ENCODE data around the gene STAMBPL1. TPM values are rescaled to one million over a fixed set of nuclear protein-coding genes. Genes with fewer than 3 reads are reported as not detected.

Gene STAMBPL1
- total and polyA plus RNA-seq, 4 donors: 1.7 to 24.5 (median 5.1) TPM

DNA sequence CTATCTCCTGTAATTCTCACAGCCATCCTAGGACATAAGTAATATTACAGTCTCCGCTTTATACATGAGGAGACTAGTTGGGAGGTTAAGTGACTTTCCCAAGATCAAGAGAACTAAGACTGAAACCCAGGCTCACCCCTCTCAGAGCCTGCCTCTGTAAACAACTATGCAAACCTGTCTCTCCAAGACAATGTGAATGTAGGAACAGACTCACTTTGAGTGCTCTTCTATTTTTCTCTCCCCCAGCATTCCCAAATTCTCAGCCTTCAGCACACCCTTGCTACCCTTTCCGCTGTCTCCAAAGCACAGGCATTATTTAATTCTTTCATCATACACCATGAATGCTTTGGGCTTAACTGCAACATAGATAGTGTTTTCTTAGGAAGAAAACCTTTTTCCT, 58.9 kb downstream of the STAMBPL1 start:
- peaks cover 0 to 43% (median 24%) of the 10 kb centered on the region in 4 donors for H3K36me3 ChIP-seq (ENCODE audit: control insufficient read depth in 4 of 4, insufficient read depth in 4 of 4, low read length in 4 of 4)
- H3K27ac ChIP-seq (ENCODE audit: low read depth in 1 of 2, low read length in 1 of 2): no peak overlapping the region
- H3K4me1 ChIP-seq (ENCODE audit: control insufficient read depth in 5 of 5, insufficient read depth in 5 of 5, low read length in 5 of 5): peaks cover 0 to 8% (median 0%) of the 10 kb centered on the region in 5 donors
- TF ChIP-seq, protein P1, sequence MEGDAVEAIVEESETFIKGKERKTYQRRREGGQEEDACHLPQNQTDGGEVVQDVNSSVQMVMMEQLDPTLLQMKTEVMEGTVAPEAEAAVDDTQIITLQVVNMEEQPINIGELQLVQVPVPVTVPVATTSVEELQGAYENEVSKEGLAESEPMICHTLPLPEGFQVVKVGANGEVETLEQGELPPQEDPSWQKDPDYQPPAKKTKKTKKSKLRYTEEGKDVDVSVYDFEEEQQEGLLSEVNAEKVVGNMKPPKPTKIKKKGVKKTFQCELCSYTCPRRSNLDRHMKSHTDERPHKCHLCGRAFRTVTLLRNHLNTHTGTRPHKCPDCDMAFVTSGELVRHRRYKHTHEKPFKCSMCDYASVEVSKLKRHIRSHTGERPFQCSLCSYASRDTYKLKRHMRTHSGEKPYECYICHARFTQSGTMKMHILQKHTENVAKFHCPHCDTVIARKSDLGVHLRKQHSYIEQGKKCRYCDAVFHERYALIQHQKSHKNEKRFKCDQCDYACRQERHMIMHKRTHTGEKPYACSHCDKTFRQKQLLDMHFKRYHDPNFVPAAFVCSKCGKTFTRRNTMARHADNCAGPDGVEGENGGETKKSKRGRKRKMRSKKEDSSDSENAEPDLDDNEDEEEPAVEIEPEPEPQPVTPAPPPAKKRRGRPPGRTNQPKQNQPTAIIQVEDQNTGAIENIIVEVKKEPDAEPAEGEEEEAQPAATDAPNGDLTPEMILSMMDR (IDR thresholded peaks at IDR 0.05; ENCODE audit: control extremely low read depth, extremely low read depth): no peak
- no peaks in the 10 kb centered on the region for H3K27me3 ChIP-seq (ENCODE audit: control insufficient read depth in 3 of 3, insufficient read depth in 3 of 3, low read length in 2 of 3)
- ATAC-seq (ENCODE audit: insufficient read depth, low FRiP score) (no peak), DNase-seq (no peak)
- H3K9ac ChIP-seq (ENCODE audit: insufficient read depth in 1 of 2, low read length in 2 of 2): no peak overlapping the region
- no peak overlapping the region for H3K4me3 ChIP-seq
- 96 to 97% methylated on average over 2 of the region's 2 CpGs for WGBS, 2 donors
- H3K9me3 ChIP-seq (ENCODE audit: control insufficient read depth in 4 of 4, insufficient read depth in 3 of 4, low read length in 3 of 4): no peaks in the 10 kb centered on the region

DNA sequence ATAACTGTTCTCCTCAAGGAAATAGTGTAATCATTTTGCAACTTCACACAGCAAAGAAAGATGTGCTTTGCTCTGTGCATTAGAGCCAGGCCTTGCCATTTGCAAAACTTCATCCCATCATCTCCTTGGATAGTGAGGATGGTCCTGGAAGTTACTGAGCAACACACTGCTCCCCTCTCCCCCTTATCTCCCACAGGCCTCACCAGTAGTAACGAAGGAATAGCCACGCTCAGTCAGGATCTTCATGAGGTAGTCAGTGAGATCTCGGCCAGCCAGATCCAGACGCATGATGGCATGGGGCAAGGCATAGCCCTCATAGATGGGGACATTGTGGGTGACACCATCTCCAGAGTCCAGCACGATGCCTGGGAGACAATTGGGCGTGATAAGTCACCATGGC, 61.0 kb downstream of the STAMBPL1 start:
- Histone ChIP-seq H3K27ac (ENCODE audit: low read depth in 1 of 2, low read length in 1 of 2) (no peak overlapping the region), H3K4me1 (ENCODE audit: control insufficient read depth in 5 of 5, insufficient read depth in 5 of 5, low read length in 5 of 5) (peaks cover 0 to 5% (median 0%) of the 10 kb centered on the region in 5 donors), H3K9me3 (ENCODE audit: control insufficient read depth in 4 of 4, insufficient read depth in 3 of 4, low read length in 3 of 4) (no peaks in the 10 kb centered on the region), H3K36me3 (ENCODE audit: control insufficient read depth in 4 of 4, insufficient read depth in 4 of 4, low read length in 4 of 4) (peaks cover 0 to 39% (median 19%) of the 10 kb centered on the region in 4 donors), H3K9ac (ENCODE audit: insufficient read depth in 1 of 2, low read length in 2 of 2) (no peak overlapping the region), H3K27me3 (ENCODE audit: control insufficient read depth in 3 of 3, insufficient read depth in 3 of 3, low read length in 2 of 3) (no peaks in the 10 kb centered on the region), H3K4me3 (no peak overlapping the region)
- DNase-seq (no peak), ATAC-seq (ENCODE audit: insufficient read depth, low FRiP score) (no peak)
- 91 to 93% methylated on average over 6 of the region's 6 CpGs for WGBS, 2 donors
- TF ChIP-seq, protein P1 (IDR thresholded peaks at IDR 0.05; ENCODE audit: control extremely low read depth, extremely low read depth): no peak

DNA sequence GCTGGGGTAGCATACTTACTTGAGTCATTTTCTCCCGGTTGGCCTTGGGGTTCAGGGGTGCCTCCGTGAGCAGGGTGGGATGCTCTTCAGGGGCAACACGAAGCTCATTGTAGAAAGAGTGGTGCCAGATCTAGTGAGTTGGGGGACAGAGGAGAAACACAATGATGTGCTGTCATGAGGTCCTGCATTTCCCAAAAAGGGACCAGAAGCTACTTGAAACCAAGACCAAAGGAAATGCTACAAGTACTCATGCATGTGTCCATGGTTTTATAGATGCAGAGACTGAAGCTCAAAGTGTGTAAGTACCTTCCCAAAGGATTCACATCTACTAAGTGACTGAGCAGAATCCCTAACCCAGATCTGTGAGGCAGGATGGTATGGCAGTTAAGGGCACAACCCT, 63.7 kb downstream of the STAMBPL1 start:
- TF ChIP-seq, protein P1 (IDR thresholded peaks at IDR 0.05; ENCODE audit: control extremely low read depth, extremely low read depth): no peak
- no peaks in the 10 kb centered on the region for H3K27me3 ChIP-seq (ENCODE audit: control insufficient read depth in 3 of 3, insufficient read depth in 3 of 3, low read length in 2 of 3)
- no peak for ATAC-seq (ENCODE audit: insufficient read depth, low FRiP score)
- no peak overlapping the region for H3K9ac ChIP-seq (ENCODE audit: insufficient read depth in 1 of 2, low read length in 2 of 2)
- no peak overlapping the region for H3K4me3 ChIP-seq
- no peak overlapping the region for H3K27ac ChIP-seq (ENCODE audit: low read depth in 1 of 2, low read length in 1 of 2)
- no peaks in the 10 kb centered on the region for H3K9me3 ChIP-seq (ENCODE audit: control insufficient read depth in 4 of 4, insufficient read depth in 3 of 4, low read length in 3 of 4)
- H3K36me3 ChIP-seq (ENCODE audit: control insufficient read depth in 4 of 4, insufficient read depth in 4 of 4, low read length in 4 of 4): peaks cover 0 to 29% (median 11%) of the 10 kb centered on the region in 4 donors
- peaks cover 0 to 5% (median 0%) of the 10 kb centered on the region in 5 donors for H3K4me1 ChIP-seq (ENCODE audit: control insufficient read depth in 5 of 5, insufficient read depth in 5 of 5, low read length in 5 of 5)
- DNase-seq: no peak
- WGBS, 2 donors: 91 to 93% methylated on average over 3 of the region's 3 CpGs

DNA sequence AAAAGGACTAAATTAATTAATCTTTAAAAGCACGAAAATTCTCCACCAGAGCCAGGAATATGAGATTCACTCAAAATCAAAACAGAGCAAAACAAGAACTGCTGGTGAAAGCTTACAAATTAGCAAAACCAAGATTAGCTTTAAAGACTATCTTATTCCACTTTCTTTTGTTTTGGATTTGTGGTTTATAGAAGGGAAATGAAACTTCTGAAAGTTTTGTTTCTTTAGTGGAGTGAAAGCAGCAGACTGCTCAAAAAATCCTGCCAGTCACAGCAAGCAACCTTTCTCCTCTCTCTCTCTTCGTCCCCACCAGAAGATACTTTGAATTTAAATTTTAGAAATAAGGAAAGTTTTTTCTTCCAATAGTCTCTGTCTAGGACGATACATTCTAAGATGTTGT, 64.8 kb downstream of the STAMBPL1 start:
- DNase-seq (no peak), ATAC-seq (ENCODE audit: insufficient read depth, low FRiP score) (no peak)
- peaks cover 0 to 22% (median 10%) of the 10 kb centered on the region in 4 donors for H3K36me3 ChIP-seq (ENCODE audit: control insufficient read depth in 4 of 4, insufficient read depth in 4 of 4, low read length in 4 of 4)
- WGBS, 2 donors: 67 to 72% methylated on average over 3 of the region's 3 CpGs
- TF ChIP-seq, protein P1 (IDR thresholded peaks at IDR 0.05; ENCODE audit: control extremely low read depth, extremely low read depth): no peak
- H3K4me3 ChIP-seq: no peak overlapping the region
- H3K9me3 ChIP-seq (ENCODE audit: control insufficient read depth in 4 of 4, insufficient read depth in 3 of 4, low read length in 3 of 4): no peaks in the 10 kb centered on the region
- H3K4me1 ChIP-seq (ENCODE audit: control insufficient read depth in 5 of 5, insufficient read depth in 5 of 5, low read length in 5 of 5): peaks cover 0 to 6% (median under 1%) of the 10 kb centered on the region in 5 donors
- H3K9ac ChIP-seq (ENCODE audit: insufficient read depth in 1 of 2, low read length in 2 of 2): no peak overlapping the region
- H3K27me3 ChIP-seq (ENCODE audit: control insufficient read depth in 3 of 3, insufficient read depth in 3 of 3, low read length in 2 of 3): no peaks in the 10 kb centered on the region
- H3K27ac ChIP-seq (ENCODE audit: low read depth in 1 of 2, low read length in 1 of 2): no peak overlapping the region
